ENCODE data around the gene SLC17A1.

Gene SLC17A1

DNA sequence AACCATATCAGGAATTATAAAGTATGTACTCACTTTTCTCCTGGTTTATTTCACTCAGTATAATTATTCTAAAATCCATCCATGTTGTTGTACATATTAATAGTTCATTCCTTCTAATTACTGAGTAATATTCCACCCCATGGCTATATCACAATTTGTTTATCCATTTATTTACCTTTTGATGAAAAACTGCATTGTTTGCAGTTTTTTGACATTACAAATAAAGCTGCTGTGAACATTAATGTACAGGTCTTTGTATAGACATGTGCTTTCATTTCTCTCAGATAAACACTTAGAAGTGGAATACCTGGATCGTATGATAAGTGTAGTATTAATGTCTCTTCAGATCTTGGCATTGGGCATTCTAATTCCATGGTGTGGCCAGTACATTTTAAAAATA is 38.0 kb upstream of the SLC17A1 start:
- no peak overlapping the region for H2BK12ac ChIP-seq (ENCODE audit: low read length)

DNA sequence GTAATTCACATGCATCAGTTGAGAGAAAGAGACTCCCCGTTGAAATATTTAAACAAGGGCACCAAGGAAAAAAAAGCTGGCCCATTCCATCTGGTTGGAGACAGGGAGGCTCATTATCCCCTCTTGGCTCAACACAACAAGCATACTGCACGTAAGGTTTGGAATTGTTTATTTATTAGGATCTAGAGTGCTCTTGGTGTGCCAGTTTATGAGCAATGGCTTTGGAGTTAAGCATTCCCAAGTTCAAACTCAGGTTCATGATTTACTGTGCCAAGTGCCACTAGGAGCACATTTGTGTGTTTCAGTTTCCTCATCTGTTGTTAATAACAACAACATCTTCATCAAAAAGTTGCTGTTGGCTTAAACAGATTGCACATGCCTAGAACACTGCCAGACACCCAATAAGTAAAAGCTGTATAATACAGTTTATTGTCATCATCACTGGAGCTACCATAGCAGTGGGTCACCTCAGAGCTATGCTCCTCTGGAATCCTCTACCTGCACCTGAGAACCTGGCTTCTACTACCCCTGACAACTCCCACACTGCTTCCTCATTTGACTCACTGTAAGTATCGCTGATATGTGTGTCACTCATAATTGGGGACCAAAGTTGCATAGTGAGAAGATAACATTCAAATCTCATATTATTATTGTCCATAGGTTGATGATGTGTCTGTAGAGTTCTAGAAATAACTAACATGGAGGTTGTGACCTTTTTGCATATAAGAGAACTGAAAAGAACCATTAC is 36.8 kb upstream of the SLC17A1 start:
- Histone ChIP-seq H3K18ac (ENCODE audit: low read length) (no peak overlapping the region), H3K79me1 (ENCODE audit: low read depth, low read length) (no peaks in the 10 kb centered on the region), H2AK5ac (ENCODE audit: low read depth, low read length) (no peak overlapping the region), H3K27me3 (ENCODE audit: control insufficient read depth in 3 of 3, insufficient read depth in 3 of 3, low read depth in 1 of 3, low read length in 3 of 3) (no peaks in the 10 kb centered on the region), H3K4me1 (ENCODE audit: control insufficient read depth in 2 of 2, insufficient read depth in 1 of 2, low read depth in 1 of 2, low read length in 2 of 2) (no peaks in the 10 kb centered on the region), H2BK15ac (ENCODE audit: low read length) (no peak overlapping the region), H3K4ac (ENCODE audit: low read length) (no peak overlapping the region), H4K8ac (ENCODE audit: low read depth, low read length) (no peak overlapping the region), H3K36me3 (replicated peaks in 1 of 2; ENCODE audit: control insufficient read depth in 2 of 2, insufficient read depth in 2 of 2, low read length in 2 of 2) (no peaks in the 10 kb centered on the region), H3K27ac (replicated peaks; ENCODE audit: low read length) (no peak overlapping the region), H2BK5ac (ENCODE audit: low read length) (no peak overlapping the region), H3K4me2 (ENCODE audit: insufficient read depth, low read length, poor library complexity, severe bottlenecking) (no peak overlapping the region), H2AFZ (ENCODE audit: low read length) (no peak overlapping the region), H4K91ac (ENCODE audit: low read depth, low read length, poor library complexity) (no peak overlapping the region), H2BK12ac (ENCODE audit: low read length) (no peak overlapping the region), H3K9me3 (replicated peaks in 1 of 2; ENCODE audit: control insufficient read depth in 2 of 2, insufficient read depth in 1 of 2, low read depth in 1 of 2, low read length in 2 of 2) (no peaks in the 10 kb centered on the region), H2BK120ac (ENCODE audit: low read depth, low read length) (no peak overlapping the region), H3K14ac (ENCODE audit: low read length) (no peak overlapping the region), H3K4me3 (ENCODE audit: low read length in 2 of 2) (no peak overlapping the region), H3K23ac (ENCODE audit: low read depth, low read length, poor library complexity) (no peak overlapping the region), H3K9ac (ENCODE audit: low read depth, low read length, poor library complexity) (no peak overlapping the region)
- no peak for DNase-seq (ENCODE audit: low spot score)
- WGBS, 2 donors (ENCODE audit: extremely low coverage in 2 of 2, insufficient read length in 2 of 2, insufficient replicate concordance in 1 of 2): no CpG with 5 or more reads among the region's 3 CpGs

More for the DNA sequence above, 38.0 kb upstream of the SLC17A1 start:
- Histone ChIP-seq H2BK5ac (ENCODE audit: low read length) (no peak overlapping the region), H2BK15ac (ENCODE audit: low read length) (no peak overlapping the region), H4K91ac (ENCODE audit: low read depth, low read length, poor library complexity) (no peak overlapping the region), H3K14ac (ENCODE audit: low read length) (no peak overlapping the region), H3K4me3 (ENCODE audit: low read length in 2 of 2) (no peak overlapping the region), H3K18ac (ENCODE audit: low read length) (no peak overlapping the region), H3K4me2 (ENCODE audit: insufficient read depth, low read length, poor library complexity, severe bottlenecking) (no peak overlapping the region), H3K23ac (ENCODE audit: low read depth, low read length, poor library complexity) (no peak overlapping the region), H3K36me3 (replicated peaks in 1 of 2; ENCODE audit: control insufficient read depth in 2 of 2, insufficient read depth in 2 of 2, low read length in 2 of 2) (no peaks in the 10 kb centered on the region), H3K4me1 (ENCODE audit: control insufficient read depth in 2 of 2, insufficient read depth in 1 of 2, low read depth in 1 of 2, low read length in 2 of 2) (no peaks in the 10 kb centered on the region), H3K4ac (ENCODE audit: low read length) (no peak overlapping the region), H4K8ac (ENCODE audit: low read depth, low read length) (no peak overlapping the region), H3K79me1 (ENCODE audit: low read depth, low read length) (no peaks in the 10 kb centered on the region), H3K27ac (replicated peaks; ENCODE audit: low read length) (no peak overlapping the region), H2BK120ac (ENCODE audit: low read depth, low read length) (no peak overlapping the region), H2AFZ (ENCODE audit: low read length) (no peak overlapping the region), H3K9ac (ENCODE audit: low read depth, low read length, poor library complexity) (no peak overlapping the region), H3K27me3 (ENCODE audit: control insufficient read depth in 3 of 3, insufficient read depth in 3 of 3, low read depth in 1 of 3, low read length in 3 of 3) (no peaks in the 10 kb centered on the region), H3K9me3 (replicated peaks in 1 of 2; ENCODE audit: control insufficient read depth in 2 of 2, insufficient read depth in 1 of 2, low read depth in 1 of 2, low read length in 2 of 2) (no peaks in the 10 kb centered on the region), H2AK5ac (ENCODE audit: low read depth, low read length) (no peak overlapping the region)
- WGBS, 2 donors (ENCODE audit: extremely low coverage in 2 of 2, insufficient read length in 2 of 2, insufficient replicate concordance in 1 of 2): no CpG with 5 or more reads among the region's 1 CpG
- DNase-seq (ENCODE audit: low spot score): no peak

DNA sequence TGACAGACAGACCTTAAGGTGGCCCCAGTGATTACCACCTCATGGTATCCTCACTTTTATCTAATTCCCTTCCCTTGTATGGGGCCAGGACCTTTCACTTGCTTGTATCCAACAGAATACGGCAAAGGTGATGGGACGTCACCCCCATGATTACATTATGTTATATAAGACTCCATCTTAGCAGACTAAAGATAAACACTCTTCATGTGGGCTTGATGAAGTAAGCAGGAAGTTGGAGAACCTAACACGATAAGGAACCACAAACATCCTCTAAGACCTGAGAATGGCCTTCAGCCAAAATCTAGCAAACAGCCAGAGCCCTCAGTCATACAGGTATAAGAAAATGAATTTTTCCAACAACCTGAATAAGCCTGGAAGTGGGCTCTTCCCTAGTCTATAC is 34.2 kb upstream of the SLC17A1 start:
- Histone ChIP-seq H3K4me3 (ENCODE audit: low read length in 2 of 2) (no peak overlapping the region), H4K91ac (ENCODE audit: low read depth, low read length, poor library complexity) (no peak overlapping the region), H3K27me3 (ENCODE audit: control insufficient read depth in 3 of 3, insufficient read depth in 3 of 3, low read depth in 1 of 3, low read length in 3 of 3) (no peaks in the 10 kb centered on the region), H2AFZ (ENCODE audit: low read length) (no peak overlapping the region), H3K4me1 (ENCODE audit: control insufficient read depth in 2 of 2, insufficient read depth in 1 of 2, low read depth in 1 of 2, low read length in 2 of 2) (no peaks in the 10 kb centered on the region), H3K9ac (ENCODE audit: low read depth, low read length, poor library complexity) (no peak overlapping the region), H3K18ac (ENCODE audit: low read length) (no peak overlapping the region), H3K9me3 (replicated peaks in 1 of 2; ENCODE audit: control insufficient read depth in 2 of 2, insufficient read depth in 1 of 2, low read depth in 1 of 2, low read length in 2 of 2) (no peaks in the 10 kb centered on the region), H3K4me2 (ENCODE audit: insufficient read depth, low read length, poor library complexity, severe bottlenecking) (no peak overlapping the region), H3K4ac (ENCODE audit: low read length) (no peak overlapping the region), H2AK5ac (ENCODE audit: low read depth, low read length) (no peak overlapping the region), H3K36me3 (replicated peaks in 1 of 2; ENCODE audit: control insufficient read depth in 2 of 2, insufficient read depth in 2 of 2, low read length in 2 of 2) (no peaks in the 10 kb centered on the region), H3K14ac (ENCODE audit: low read length) (no peak overlapping the region), H2BK12ac (ENCODE audit: low read length) (no peak overlapping the region), H4K8ac (ENCODE audit: low read depth, low read length) (no peak overlapping the region), H3K23ac (ENCODE audit: low read depth, low read length, poor library complexity) (no peak overlapping the region), H2BK120ac (ENCODE audit: low read depth, low read length) (no peak overlapping the region), H2BK5ac (ENCODE audit: low read length) (no peak overlapping the region), H3K27ac (replicated peaks; ENCODE audit: low read length) (no peak overlapping the region), H3K79me1 (ENCODE audit: low read depth, low read length) (no peaks in the 10 kb centered on the region), H2BK15ac (ENCODE audit: low read length) (no peak overlapping the region)
- DNase-seq (ENCODE audit: low spot score): no peak
- WGBS, 2 donors (ENCODE audit: extremely low coverage in 2 of 2, insufficient read length in 2 of 2, insufficient replicate concordance in 1 of 2): no CpG with 5 or more reads among the region's 3 CpGs

DNA sequence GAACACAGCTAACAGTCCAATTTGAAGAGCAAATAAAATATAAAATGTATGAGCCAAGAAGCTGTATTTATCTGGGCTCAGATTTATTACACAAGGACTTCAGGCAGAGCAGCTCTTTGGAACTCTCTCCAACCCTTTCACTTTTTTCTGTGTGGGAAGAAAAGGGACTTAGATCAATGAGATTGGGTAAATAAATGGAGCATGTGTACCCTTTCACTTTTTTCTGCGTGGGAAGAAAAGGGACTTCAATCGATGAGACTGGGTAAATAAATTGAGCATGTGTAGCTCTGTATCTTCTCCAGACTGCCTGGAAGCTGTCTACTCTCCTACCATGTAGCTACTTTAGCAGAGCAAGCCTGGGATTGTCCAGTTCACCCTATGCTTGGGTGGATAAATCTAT is 31.5 kb upstream of the SLC17A1 start:
- Histone ChIP-seq H2BK12ac (ENCODE audit: low read length) (no peak overlapping the region), H3K9ac (ENCODE audit: low read depth, low read length, poor library complexity) (no peak overlapping the region), H3K14ac (ENCODE audit: low read length) (no peak overlapping the region), H3K4me3 (ENCODE audit: low read length in 2 of 2) (no peak overlapping the region), H3K36me3 (replicated peaks in 1 of 2; ENCODE audit: control insufficient read depth in 2 of 2, insufficient read depth in 2 of 2, low read length in 2 of 2) (no peaks in the 10 kb centered on the region), H4K8ac (ENCODE audit: low read depth, low read length) (no peak overlapping the region), H2BK5ac (ENCODE audit: low read length) (no peak overlapping the region), H3K23ac (ENCODE audit: low read depth, low read length, poor library complexity) (no peak overlapping the region), H3K79me1 (ENCODE audit: low read depth, low read length) (no peaks in the 10 kb centered on the region), H3K27ac (replicated peaks; ENCODE audit: low read length) (no peak overlapping the region), H2BK120ac (ENCODE audit: low read depth, low read length) (no peak overlapping the region), H3K18ac (ENCODE audit: low read length) (no peak overlapping the region), H2AFZ (ENCODE audit: low read length) (no peak overlapping the region), H3K27me3 (ENCODE audit: control insufficient read depth in 3 of 3, insufficient read depth in 3 of 3, low read depth in 1 of 3, low read length in 3 of 3) (no peaks in the 10 kb centered on the region), H2BK15ac (ENCODE audit: low read length) (no peak overlapping the region), H3K9me3 (replicated peaks in 1 of 2; ENCODE audit: control insufficient read depth in 2 of 2, insufficient read depth in 1 of 2, low read depth in 1 of 2, low read length in 2 of 2) (no peaks in the 10 kb centered on the region), H4K91ac (ENCODE audit: low read depth, low read length, poor library complexity) (no peak overlapping the region), H3K4ac (ENCODE audit: low read length) (no peak overlapping the region), H3K4me1 (ENCODE audit: control insufficient read depth in 2 of 2, insufficient read depth in 1 of 2, low read depth in 1 of 2, low read length in 2 of 2) (no peaks in the 10 kb centered on the region), H3K4me2 (ENCODE audit: insufficient read depth, low read length, poor library complexity, severe bottlenecking) (no peak overlapping the region), H2AK5ac (ENCODE audit: low read depth, low read length) (no peak overlapping the region)
- WGBS, 2 donors (ENCODE audit: extremely low coverage in 2 of 2, insufficient read length in 2 of 2, insufficient replicate concordance in 1 of 2): no CpG with 5 or more reads among the region's 2 CpGs
- DNase-seq (ENCODE audit: low spot score): no peak

Measured in neuronal stem cell (in vitro differentiated cells).